GM20000 (cell line): ENCODE data around the gene MTA1.

Experiments used
- DNase-seq: peaks from one replicate; pipeline ENCODE4 v3.0.0; 2012; ENCODE audit warnings: low spot score
- CTCF ChIP-seq: IDR thresholded peaks from 2 replicates; pipeline ENCODE4 v1.5.1; 2012; ENCODE audit warnings: mild to moderate bottlenecking, control low read depth; ENCODE audit errors: extremely low read depth, missing control alignments

MTA1 gene

DNA sequence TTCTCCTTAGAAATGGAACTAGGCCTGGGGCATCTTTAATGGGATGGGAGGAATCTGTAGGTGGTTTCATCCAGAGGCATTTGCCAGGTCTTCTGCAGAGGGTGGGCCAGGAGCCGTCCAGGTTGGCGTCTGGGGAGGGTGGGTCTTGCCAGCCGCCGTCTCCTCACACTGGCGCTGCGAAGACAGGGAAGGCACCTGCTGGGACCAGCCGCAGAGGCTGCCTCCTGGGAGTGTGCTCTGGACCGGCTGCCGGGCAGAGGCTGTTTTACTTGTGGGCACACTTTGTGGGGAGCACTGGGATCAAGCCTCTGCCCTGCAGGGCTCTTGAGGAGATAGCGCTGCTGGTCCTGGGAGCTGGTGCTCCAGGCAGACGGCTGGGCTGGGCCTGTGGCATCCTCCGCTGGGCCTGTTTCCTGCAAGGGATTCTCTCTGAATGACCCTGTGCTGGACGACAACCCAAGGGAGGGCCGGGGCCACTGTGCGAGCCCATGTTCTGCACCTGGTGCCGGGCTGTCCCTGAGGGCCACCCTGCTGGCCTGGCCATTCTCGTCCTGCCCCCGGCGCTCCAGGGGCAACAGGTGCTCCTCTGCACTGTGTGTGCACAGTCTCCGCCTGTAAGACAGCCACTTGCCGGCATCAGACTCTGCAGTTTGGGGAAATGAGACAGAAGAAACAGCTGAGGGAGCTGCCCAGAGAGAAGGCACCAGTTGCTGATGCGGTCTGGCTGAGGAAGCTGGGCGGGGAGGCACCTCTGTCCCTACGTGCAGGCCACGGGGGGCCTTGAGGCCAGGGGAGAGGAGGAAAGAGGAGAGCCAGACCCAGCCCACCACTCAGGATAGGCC is 31.3 kb upstream of the MTA1 start:
- no peak for TF ChIP-seq CTCF

DNA sequence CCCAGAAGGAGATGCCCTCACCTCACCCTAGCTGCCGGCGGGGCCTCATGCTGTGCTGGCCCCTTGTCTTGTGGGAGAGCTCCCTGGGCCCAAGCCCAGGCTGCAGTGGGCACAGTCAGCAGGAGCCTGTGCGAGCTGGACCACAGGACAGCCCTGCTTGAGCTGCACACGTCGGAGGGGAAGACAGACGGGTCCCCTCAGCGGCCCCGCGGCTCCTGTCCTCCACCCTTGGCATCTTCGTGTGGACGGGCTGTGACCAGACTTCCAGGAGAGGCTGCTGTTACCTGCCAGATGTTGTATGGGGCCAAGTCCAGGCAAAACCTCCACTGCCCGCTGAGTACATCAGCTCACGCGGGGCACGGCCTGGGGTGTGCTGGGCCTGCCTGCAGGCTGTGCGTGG is 30.7 kb upstream of the MTA1 start:
- no peak for DNase-seq
- TF ChIP-seq CTCF: no peak

More for the DNA sequence above, 31.3 kb upstream of the MTA1 start:
- DNase-seq: no peak

DNA sequence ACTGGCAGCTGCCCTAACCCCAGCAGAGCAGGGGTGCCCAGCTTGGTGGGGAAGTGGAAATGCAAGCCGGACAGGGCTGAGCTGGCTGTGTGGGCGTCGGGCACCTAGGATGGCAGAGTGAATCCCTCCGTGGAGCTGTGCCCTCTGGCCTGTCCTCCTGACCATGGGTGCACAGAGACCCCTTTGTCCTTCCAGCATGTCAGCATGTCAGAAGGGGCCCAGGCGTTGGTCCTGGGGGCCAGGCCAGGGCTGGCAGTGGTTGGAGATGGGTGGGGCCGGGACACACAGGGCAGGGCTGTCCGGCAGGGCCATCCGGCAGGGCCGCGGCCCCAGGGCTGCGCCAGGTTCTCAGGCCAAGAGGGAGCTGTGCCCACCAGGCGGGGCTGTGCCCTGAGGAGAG is 30.1 kb upstream of the MTA1 start:
- DNase-seq: no peak
- TF ChIP-seq CTCF: no peak

- DNase-seq: no peak
- TF ChIP-seq CTCF: no peak
These were observed 29.4 kb upstream of the MTA1 start for GRCh38 chr14:105389976-105390848.

- DNase-seq: no peak
- no peak for TF ChIP-seq CTCF
These were observed 28.7 kb upstream of the MTA1 start for GRCh38 chr14:105390849-105391500.

- no peak for DNase-seq
- no peak for TF ChIP-seq CTCF
These were observed 28.1 kb upstream of the MTA1 start for GRCh38 chr14:105391541-105391940.
